SU-DHL-6 (cell line): ENCODE results near the gene TAL2.

Experiments
- H2AFZ ChIP-seq: fragments of 200-600 bp; sonication (generic); 2 replicates; pipeline ENCODE4 v1.6.1; 2014; ENCODE audit warnings: low read depth, mild to moderate bottlenecking, moderate library complexity, mixed read lengths, antibody characterized with exemption, low read length; ENCODE audit not compliant: severe bottlenecking
- H3F3A ChIP-seq: fragments of 200-600 bp; shearing (Covaris generic); 2 replicates; pipeline ENCODE4 v1.6.0; 2016; ENCODE audit warnings: antibody characterized with exemption, mild to moderate bottlenecking; ENCODE audit not compliant: insufficient read depth
- H3K27ac ChIP-seq: fragments of 200-600 bp; sonication (generic); 2 replicates; pipeline ENCODE4 v1.5.1; 2016; ENCODE audit warnings: low read depth, mild to moderate bottlenecking, low read length, moderate library complexity, mixed read lengths
- H3K27me3 ChIP-seq: fragments of 200-600 bp; sonication (generic), shearing (Covaris generic); 2 replicates; pipeline ENCODE4 v1.6.0; 2014; ENCODE audit warnings: mild to moderate bottlenecking, low read length
- H3K36me3 ChIP-seq: fragments of 200-600 bp; sonication (generic); 2 replicates; pipeline ENCODE4 v1.6.1; 2014; ENCODE audit warnings: mild to moderate bottlenecking, low read length, mixed read lengths
- H3K4me2 ChIP-seq: fragments of 300-600, 200-600 bp; shearing (Covaris generic), sonication (generic); 2 replicates; pipeline ENCODE4 v1.6.0; 2014; ENCODE audit warnings: low read length, low read depth, mild to moderate bottlenecking; ENCODE audit not compliant: poor library complexity, severe bottlenecking
- H3K4me3 ChIP-seq: fragments of 200-600 bp; sonication (generic); 2 replicates; pipeline ENCODE4 v1.5.1; 2014; ENCODE audit warnings: antibody characterized with exemption, low read length, mild to moderate bottlenecking, mixed read lengths; ENCODE audit not compliant: insufficient read depth, poor library complexity, severe bottlenecking
- H3K79me2 ChIP-seq: fragments of 200-600 bp; sonication (generic); 2 replicates; pipeline ENCODE4 v1.6.1; 2014; ENCODE audit warnings: mild to moderate bottlenecking, low read length, moderate library complexity; ENCODE audit not compliant: insufficient read depth
- H3K9ac ChIP-seq: fragments of 200-600 bp; sonication (generic); 2 replicates; pipeline ENCODE4 v1.7.0; 2014; ENCODE audit warnings: mild to moderate bottlenecking, low read length
- H3K9me2 ChIP-seq: fragments of 200-600 bp; sonication (generic); replicated peaks from 2 replicates; pipeline ENCODE4 v1.6.1; 2014; ENCODE audit warnings: low read length; ENCODE audit not compliant: insufficient read depth
- H3K9me3 ChIP-seq: fragments of 200-600 bp; sonication (generic); 2 replicates; pipeline ENCODE4 v1.6.1; 2014; ENCODE audit warnings: low read length, mixed read lengths; ENCODE audit not compliant: insufficient read depth
- H4K20me1 ChIP-seq: fragments of 200-600 bp; sonication (generic); 2 replicates; pipeline ENCODE4 v1.6.1; 2014; ENCODE audit warnings: low read depth, mild to moderate bottlenecking, antibody characterized with exemption, low read length, moderate library complexity, mixed read lengths
- CTCF ChIP-seq: fragments of 200-600 bp; sonication (generic); IDR thresholded peaks from one replicate; pipeline ENCODE4 v1.5.1; 2017; ENCODE audit warnings: antibody characterized with exemption, mild to moderate bottlenecking, low read length, moderate library complexity; ENCODE audit not compliant: insufficient read depth, poor library complexity, severe bottlenecking
- EZH2phosphoT487 ChIP-seq: fragments of 200-600 bp; sonication (generic), shearing (Covaris generic); conservative IDR thresholded peaks from 2 replicates; pipeline ENCODE4 v1.6.1; 2018; ENCODE audit warnings: mild to moderate bottlenecking, antibody characterized with exemption, low read length, moderate library complexity, mixed read lengths

The TAL2 gene

GRCh38 chr9:105676351-105676923, 14.2 kb downstream of the TAL2 start:
- Histone ChIP-seq H4K20me1 (no peaks in the 10 kb centered on the region), H3K9me3 (peaks cover 4% of the 10 kb centered on the region; the same call in 1 of the 2 replicates), H3K4me3 (no peak overlapping the region), H3K36me3 (0 out of 2 replicates have a peak, but pooled peaks cover 2% of the 10 kb centered on the region), H3K79me2 (no peaks in the 10 kb centered on the region), H3K9ac (no peak overlapping the region), H3K4me2 (no peak overlapping the region), H3K9me2 (no peaks in the 10 kb centered on the region), H3F3A (no peaks in the 10 kb centered on the region), H3K27ac (no peak overlapping the region), H2AFZ (no peak overlapping the region), H3K27me3 (no peaks in the 10 kb centered on the region)
- TF ChIP-seq CTCF, result no peak
- no peak for TF ChIP-seq EZH2phosphoT487

GRCh38 chr9:105678163-105678562, 15.9 kb downstream of the TAL2 start:
- Histone ChIP-seq H3K27me3 (no peaks in the 10 kb centered on the region), H3K79me2 (no peaks in the 10 kb centered on the region), H4K20me1 (no peaks in the 10 kb centered on the region), H3K4me3 (no peak overlapping the region), H3K9me2 (no peaks in the 10 kb centered on the region), H3K9me3 (peaks cover 3% of the 10 kb centered on the region; the same call in 1 of the 2 replicates), H3K36me3 (0 out of 2 replicates have a peak, but pooled peaks cover 2% of the 10 kb centered on the region), H3K4me2 (no peak overlapping the region), H3F3A (no peaks in the 10 kb centered on the region), H3K27ac (no peak overlapping the region), H3K9ac (no peak overlapping the region), H2AFZ (no peak overlapping the region)
- TF ChIP-seq CTCF, result no peak
- no peak for TF ChIP-seq EZH2phosphoT487

- Histone ChIP-seq H3K36me3 (no peaks in the 10 kb centered on the region), H3K27ac (no peak overlapping the region), H3K9me2 (no peaks in the 10 kb centered on the region), H3K4me2 (no peak overlapping the region), H3F3A (no peaks in the 10 kb centered on the region), H2AFZ (no peak overlapping the region), H3K9ac (no peak overlapping the region), H3K27me3 (no peaks in the 10 kb centered on the region), H3K4me3 (no peak overlapping the region), H4K20me1 (no peaks in the 10 kb centered on the region), H3K9me3 (no peaks in the 10 kb centered on the region), H3K79me2 (no peaks in the 10 kb centered on the region)
- TF ChIP-seq CTCF (no peak), EZH2phosphoT487 (no peak)
Measured at GRCh38 chr9:105678781-105679180, 16.5 kb downstream of the TAL2 start.
